Mesendoderm (in vitro differentiated cells): ENCODE data around the gene PATL1.

Experiments used
- DNase-seq: peaks from one replicate; pipeline ENCODE4 v3.0.0; 2013
- H2AK5ac ChIP-seq: 2 replicates; pipeline ENCODE4 v1.6.1; 2013; ENCODE audit warnings: low read length, inconsistent platforms
- H2BK120ac ChIP-seq: 2 replicates; pipeline ENCODE4 v1.6.1; 2013; ENCODE audit warnings: low read depth, mild to moderate bottlenecking, low read length, moderate library complexity, mixed read lengths
- H2BK15ac ChIP-seq: replicated peaks from 2 replicates; pipeline ENCODE4 v1.6.1; 2013; ENCODE audit warnings: low read depth, mild to moderate bottlenecking, moderate library complexity
- H2BK5ac ChIP-seq: 2 replicates; pipeline ENCODE4 v1.6.1; 2013; ENCODE audit warnings: low read length, inconsistent platforms
- H3K18ac ChIP-seq: 2 replicates; pipeline ENCODE4 v1.6.1; 2013; ENCODE audit warnings: mild to moderate bottlenecking, low read length, mixed read lengths
- H3K23ac ChIP-seq: one replicate; pipeline ENCODE4 v1.6.1; 2013; ENCODE audit warnings: low read length
- H3K27ac ChIP-seq: 2 replicates; pipeline ENCODE4 v1.5.1; 2013; ENCODE audit warnings: low read depth, mild to moderate bottlenecking, inconsistent platforms, low read length, moderate library complexity
- H3K27me3 ChIP-seq: 2 replicates; pipeline ENCODE4 v1.6.1; 2013; ENCODE audit warnings: low read length, control low read depth, mild to moderate bottlenecking, inconsistent platforms; ENCODE audit not compliant: insufficient read depth, poor library complexity
- H3K36me3 ChIP-seq: 2 replicates; pipeline ENCODE4 v1.6.1; 2013; ENCODE audit warnings: low read length, inconsistent platforms; ENCODE audit not compliant: control insufficient read depth, insufficient read depth
- H3K4ac ChIP-seq: one replicate; pipeline ENCODE4 v1.6.1; 2013; ENCODE audit warnings: low read depth, mild to moderate bottlenecking, low read length, moderate library complexity
- H3K4me1 ChIP-seq: 2 replicates; pipeline ENCODE4 v1.6.1; 2013; ENCODE audit warnings: low read depth, low read length, inconsistent platforms; ENCODE audit not compliant: control insufficient read depth
- H3K4me2 ChIP-seq: 2 replicates; pipeline ENCODE4 v1.6.1; 2013; ENCODE audit warnings: low read length
- H3K4me3 ChIP-seq: 2 replicates; pipeline ENCODE4 v1.5.1; 2013; ENCODE audit warnings: mild to moderate bottlenecking, low read length
- H3K56ac ChIP-seq: one replicate; pipeline ENCODE4 v1.6.1; 2013; ENCODE audit warnings: low read length
- H3K79me1 ChIP-seq: 2 replicates; pipeline ENCODE4 v1.6.1; 2013; ENCODE audit warnings: low read length, inconsistent platforms
- H3K79me2 ChIP-seq: 2 replicates; pipeline ENCODE4 v1.6.1; 2013; ENCODE audit warnings: mild to moderate bottlenecking, low read length; ENCODE audit not compliant: control insufficient read depth, insufficient read depth
- H3K9ac ChIP-seq: 2 replicates; pipeline ENCODE4 v1.6.1; 2013; ENCODE audit warnings: low read length, inconsistent platforms
- H4K5ac ChIP-seq: one replicate; pipeline ENCODE4 v1.6.1; 2013; ENCODE audit warnings: low read length
- H4K8ac ChIP-seq: one replicate; pipeline ENCODE4 v1.6.1; 2013; ENCODE audit warnings: low read depth, mild to moderate bottlenecking, control low read depth, low read length, moderate library complexity
- WGBS: extraction: QIAGEN DNeasy Blood & Tissue Kit; methylation state at CpG from one replicate; pipeline ENCODE4 v1.1.7; 2013; ENCODE audit warnings: low lambda C conversion rate, missing lambda C conversion rate; ENCODE audit not compliant: insufficient coverage; ENCODE audit errors: extremely low coverage; 5-methylcytosine and 5-hydroxymethylcytosine counted together

Gene PATL1

DNA sequence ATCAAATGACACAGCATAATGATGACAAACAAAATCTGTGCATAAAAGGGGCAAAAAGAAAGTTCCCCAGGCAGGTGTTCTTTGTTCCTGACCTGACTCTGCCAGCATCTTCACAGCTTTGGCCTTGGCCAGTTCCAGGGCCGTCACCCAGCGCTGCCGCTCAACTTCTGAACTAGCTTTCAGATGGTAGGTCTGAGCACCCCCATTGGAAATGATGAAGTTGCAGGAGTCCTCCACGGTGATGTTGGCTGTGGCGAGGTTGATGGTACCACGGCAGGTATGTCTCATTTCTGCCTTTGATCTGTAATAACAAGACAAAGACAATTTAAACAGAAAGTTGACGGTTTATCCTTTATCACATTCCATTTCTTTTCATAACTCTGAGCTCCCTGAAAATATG is 58.5 kb downstream of the PATL1 start:
- no peak overlapping the region for H4K5ac ChIP-seq
- H3K27me3 ChIP-seq, result no peaks in the 10 kb centered on the region

GRCh38 chr11:59607703-59608454 is 61.0 kb downstream of the PATL1 start:
- WGBS, result no CpG with 5 or more reads among the region's 6 CpGs
- Histone ChIP-seq H4K5ac (no peak overlapping the region), H3K79me1 (peaks cover 12% of the 10 kb centered on the region), H3K4ac (no peak overlapping the region), H3K4me1 (no peaks in the 10 kb centered on the region), H3K9ac (no peak overlapping the region), H3K23ac (no peak overlapping the region), H2BK120ac (no peak overlapping the region), H2AK5ac (no peak overlapping the region), H3K4me2 (no peak overlapping the region), H3K56ac (no peak overlapping the region), H3K27me3 (no peaks in the 10 kb centered on the region), H3K4me3 (no peak overlapping the region), H4K8ac (no peak overlapping the region), H2BK5ac (no peak overlapping the region), H3K27ac (no peak overlapping the region), H3K36me3 (peaks cover 14% of the 10 kb centered on the region), H2BK15ac (no peak overlapping the region), H3K79me2 (peaks cover 10% of the 10 kb centered on the region), H3K18ac (no peak overlapping the region)
- DNase-seq, result no peak

More for the DNA sequence above, 58.5 kb downstream of the PATL1 start:
- Histone ChIP-seq H3K9ac (no peak overlapping the region), H3K4ac (no peak overlapping the region), H3K56ac (no peak overlapping the region), H3K79me1 (peaks cover 14% of the 10 kb centered on the region), H3K18ac (no peak overlapping the region), H3K27ac (no peak overlapping the region), H3K4me3 (no peak overlapping the region), H3K23ac (no peak overlapping the region), H2AK5ac (no peak overlapping the region), H3K79me2 (peaks cover 29% of the 10 kb centered on the region), H2BK5ac (no peak overlapping the region), H3K36me3 (peaks cover 14% of the 10 kb centered on the region), H2BK15ac (no peak overlapping the region), H3K4me2 (no peak overlapping the region), H3K4me1 (peaks cover 4% of the 10 kb centered on the region), H4K8ac (no peak overlapping the region), H2BK120ac (no peak overlapping the region)
- WGBS, result no CpG with 5 or more reads among the region's 7 CpGs
- no peak for DNase-seq

DNA sequence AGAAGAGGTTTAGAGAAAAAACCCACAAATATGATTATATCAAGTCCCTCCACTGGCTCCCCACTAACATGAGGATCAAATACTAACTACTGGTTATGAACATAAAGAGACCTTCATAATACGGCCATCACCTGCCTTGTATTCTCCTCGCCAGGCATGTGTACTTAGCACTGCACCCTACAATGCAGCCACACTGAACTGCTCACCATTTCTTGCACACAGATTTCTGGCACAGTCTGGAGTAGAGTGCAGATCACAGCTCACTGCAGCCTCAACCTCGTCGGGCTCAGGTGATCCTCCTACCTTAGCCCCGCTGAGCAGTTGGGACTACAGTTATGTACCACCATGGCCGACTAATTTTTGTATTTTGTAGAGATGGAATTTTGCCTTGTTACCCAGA is 66.4 kb downstream of the PATL1 start:
- Histone ChIP-seq H3K36me3 (peaks cover 23% of the 10 kb centered on the region), H2BK5ac (no peak overlapping the region), H3K4me3 (no peak overlapping the region), H4K8ac (no peak overlapping the region), H2BK15ac (no peak overlapping the region), H3K27ac (no peak overlapping the region), H3K23ac (no peak overlapping the region), H3K4me1 (no peaks in the 10 kb centered on the region), H3K79me2 (no peaks in the 10 kb centered on the region), H3K79me1 (peaks cover 3% of the 10 kb centered on the region), H3K9ac (no peak overlapping the region), H2AK5ac (no peak overlapping the region), H3K4ac (no peak overlapping the region), H3K56ac (no peak overlapping the region), H3K18ac (no peak overlapping the region), H3K27me3 (no peaks in the 10 kb centered on the region), H2BK120ac (no peak overlapping the region), H4K5ac (no peak overlapping the region), H3K4me2 (no peak overlapping the region)
- DNase-seq, result no peak
- no CpG with 5 or more reads among the region's 6 CpGs for WGBS

GRCh38 chr11:59601788-59602187 is 67.0 kb downstream of the PATL1 start:
- no peak overlapping the region for H3K18ac ChIP-seq
- no peak overlapping the region for H2BK120ac ChIP-seq
- no peak overlapping the region for H3K9ac ChIP-seq
- no CpG with 5 or more reads among the region's 4 CpGs for WGBS
- peaks cover 22% of the 10 kb centered on the region for H3K36me3 ChIP-seq
- no peak overlapping the region for H3K4ac ChIP-seq
- H3K56ac ChIP-seq, result no peak overlapping the region
- no peaks in the 10 kb centered on the region for H3K4me1 ChIP-seq
- H4K5ac ChIP-seq, result no peak overlapping the region
- no peak overlapping the region for H3K27ac ChIP-seq
- no peak for DNase-seq
- no peak overlapping the region for H3K4me3 ChIP-seq
- no peak overlapping the region for H4K8ac ChIP-seq
- H3K27me3 ChIP-seq, result no peaks in the 10 kb centered on the region
- H2BK5ac ChIP-seq, result no peak overlapping the region
- H2BK15ac ChIP-seq, result no peak overlapping the region
- no peak overlapping the region for H2AK5ac ChIP-seq
- no peaks in the 10 kb centered on the region for H3K79me2 ChIP-seq
- H3K79me1 ChIP-seq, result peaks cover 3% of the 10 kb centered on the region
- H3K4me2 ChIP-seq, result no peak overlapping the region
- H3K23ac ChIP-seq, result no peak overlapping the region

GRCh38 chr11:59600636-59601035 is 68.2 kb downstream of the PATL1 start:
- no peak overlapping the region for H3K4me3 ChIP-seq
- no CpG with 5 or more reads among the region's 4 CpGs for WGBS
- H3K36me3 ChIP-seq, result peaks cover 25% of the 10 kb centered on the region

GRCh38 chr11:59600234-59600633 is 68.6 kb downstream of the PATL1 start:
- Histone ChIP-seq H3K9ac (no peak overlapping the region), H3K36me3 (peaks cover 25% of the 10 kb centered on the region), H3K27ac (no peak overlapping the region), H2BK120ac (no peak overlapping the region), H2BK5ac (no peak overlapping the region), H3K4me1 (no peaks in the 10 kb centered on the region), H4K5ac (no peak overlapping the region), H3K4me2 (no peak overlapping the region), H3K56ac (no peak overlapping the region), H2BK15ac (no peak overlapping the region), H3K79me2 (no peaks in the 10 kb centered on the region), H3K79me1 (peaks cover 4% of the 10 kb centered on the region), H2AK5ac (no peak overlapping the region), H3K23ac (no peak overlapping the region), H3K4ac (no peak overlapping the region), H3K27me3 (no peaks in the 10 kb centered on the region), H4K8ac (no peak overlapping the region), H3K18ac (no peak overlapping the region), H3K4me3 (no peak overlapping the region)
- WGBS, result no CpG with 5 or more reads among the region's 2 CpGs
- DNase-seq, result no peak

More at GRCh38 chr11:59600636-59601035, 68.2 kb downstream of the PATL1 start:
- H4K8ac ChIP-seq, result no peak overlapping the region
- H3K27ac ChIP-seq, result no peak overlapping the region
- no peak overlapping the region for H4K5ac ChIP-seq
- no peak overlapping the region for H2AK5ac ChIP-seq
- no peak overlapping the region for H2BK5ac ChIP-seq
- H3K56ac ChIP-seq, result no peak overlapping the region
- no peak for DNase-seq
- H3K23ac ChIP-seq, result no peak overlapping the region
- H3K4me2 ChIP-seq, result no peak overlapping the region
- no peaks in the 10 kb centered on the region for H3K79me2 ChIP-seq
- no peak overlapping the region for H2BK120ac ChIP-seq
- H3K4me1 ChIP-seq, result no peaks in the 10 kb centered on the region
- no peak overlapping the region for H3K18ac ChIP-seq
- no peak overlapping the region for H3K9ac ChIP-seq
- H3K79me1 ChIP-seq, result peaks cover 4% of the 10 kb centered on the region
- no peaks in the 10 kb centered on the region for H3K27me3 ChIP-seq
- H2BK15ac ChIP-seq, result no peak overlapping the region
- no peak overlapping the region for H3K4ac ChIP-seq
